KMS-11 (cell line): ENCODE results near the gene DDC.

Experiments used
- H2AFZ ChIP-seq: fragments of 200-600 bp; sonication (generic); 2 replicates; pipeline ENCODE4 v1.6.1; 2016; ENCODE audit warnings: antibody characterized with exemption, mixed run types, low read depth
- H3K27ac ChIP-seq: fragments of 200-600 bp; sonication (generic); 2 replicates; pipeline ENCODE4 v1.6.1; 2016; ENCODE audit warnings: mild to moderate bottlenecking, mixed run types
- H3K27me3 ChIP-seq: fragments of 200-600 bp; sonication (generic); 2 replicates; pipeline ENCODE4 v1.6.1; 2017; ENCODE audit warnings: mild to moderate bottlenecking, low read depth, mixed run types, moderate library complexity; ENCODE audit not compliant: insufficient read depth
- H3K36me3 ChIP-seq: fragments of 200-600 bp; sonication (generic); 2 replicates; pipeline ENCODE4 v1.6.1; 2017; ENCODE audit warnings: mild to moderate bottlenecking, mixed run types; ENCODE audit not compliant: insufficient read depth
- H3K4me1 ChIP-seq: fragments of 200-600 bp; sonication (generic); 2 replicates; pipeline ENCODE4 v1.6.1; 2016; ENCODE audit warnings: mild to moderate bottlenecking, low read depth, mixed run types; ENCODE audit not compliant: poor library complexity, severe bottlenecking
- H3K4me2 ChIP-seq: fragments of 200-600 bp; sonication (generic); 2 replicates; pipeline ENCODE4 v1.7.0; 2016; ENCODE audit warnings: mild to moderate bottlenecking, mixed run types
- H3K4me3 ChIP-seq: fragments of 200-600 bp; sonication (generic); IDR thresholded peaks from 2 replicates; pipeline ENCODE4 v1.6.1; 2017; ENCODE audit warnings: low read depth, low read length, mixed read lengths; ENCODE audit not compliant: insufficient read depth
- H3K79me2 ChIP-seq: fragments of 200-600 bp; sonication (generic); 2 replicates; pipeline ENCODE4 v1.6.1; 2016; ENCODE audit warnings: low read depth, mixed run types; ENCODE audit not compliant: insufficient read depth
- H3K9ac ChIP-seq: fragments of 200-600 bp; sonication (generic); 2 replicates; pipeline ENCODE4 v1.6.1; 2016; ENCODE audit warnings: mild to moderate bottlenecking, mixed run types
- H4K20me1 ChIP-seq: fragments of 200-600 bp; sonication (generic); 2 replicates; pipeline ENCODE4 v1.6.1; 2016; ENCODE audit warnings: mild to moderate bottlenecking, mixed run types; ENCODE audit not compliant: insufficient read depth
- TF ChIP-seq, protein P1 (sequence below): fragments of 200-600 bp; sonication (generic); conservative IDR thresholded peaks from 2 replicates; pipeline ENCODE4 v1.6.1; 2017; ENCODE audit warnings: low read depth, mild to moderate bottlenecking, antibody characterized with exemption, low read length, moderate library complexity, mixed read lengths

Gene DDC

DNA sequence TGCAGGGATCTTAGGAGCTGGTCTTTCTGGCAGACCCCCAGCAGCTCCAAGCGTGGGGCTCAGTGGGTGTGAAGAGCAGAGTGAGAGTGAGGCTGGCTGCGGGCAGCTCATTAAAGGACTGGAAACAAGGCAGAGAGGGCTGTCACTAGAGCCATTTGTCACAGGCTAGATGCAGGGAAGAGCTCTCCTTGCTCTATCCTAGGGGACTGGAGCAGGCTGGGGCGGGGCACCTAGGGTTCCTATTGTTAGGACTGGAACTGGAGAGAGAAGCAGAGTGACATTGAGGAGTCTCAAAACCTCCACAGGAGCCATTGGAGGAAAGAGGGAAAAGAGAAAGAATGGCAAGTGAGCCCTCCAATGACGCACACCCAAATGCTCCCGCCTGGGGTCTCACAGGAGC is 772 bp upstream of the DDC start:
- Histone ChIP-seq H3K4me3 (no peak overlapping the region), H3K4me2 (no peak overlapping the region), H3K36me3 (no peaks in the 10 kb centered on the region), H3K9ac (no peak overlapping the region), H4K20me1 (no peaks in the 10 kb centered on the region), H3K79me2 (no peaks in the 10 kb centered on the region), H3K27me3 (no peaks in the 10 kb centered on the region), H2AFZ (no peak overlapping the region), H3K4me1 (no peaks in the 10 kb centered on the region), H3K27ac (no peak overlapping the region)
- TF ChIP-seq, protein P1, sequence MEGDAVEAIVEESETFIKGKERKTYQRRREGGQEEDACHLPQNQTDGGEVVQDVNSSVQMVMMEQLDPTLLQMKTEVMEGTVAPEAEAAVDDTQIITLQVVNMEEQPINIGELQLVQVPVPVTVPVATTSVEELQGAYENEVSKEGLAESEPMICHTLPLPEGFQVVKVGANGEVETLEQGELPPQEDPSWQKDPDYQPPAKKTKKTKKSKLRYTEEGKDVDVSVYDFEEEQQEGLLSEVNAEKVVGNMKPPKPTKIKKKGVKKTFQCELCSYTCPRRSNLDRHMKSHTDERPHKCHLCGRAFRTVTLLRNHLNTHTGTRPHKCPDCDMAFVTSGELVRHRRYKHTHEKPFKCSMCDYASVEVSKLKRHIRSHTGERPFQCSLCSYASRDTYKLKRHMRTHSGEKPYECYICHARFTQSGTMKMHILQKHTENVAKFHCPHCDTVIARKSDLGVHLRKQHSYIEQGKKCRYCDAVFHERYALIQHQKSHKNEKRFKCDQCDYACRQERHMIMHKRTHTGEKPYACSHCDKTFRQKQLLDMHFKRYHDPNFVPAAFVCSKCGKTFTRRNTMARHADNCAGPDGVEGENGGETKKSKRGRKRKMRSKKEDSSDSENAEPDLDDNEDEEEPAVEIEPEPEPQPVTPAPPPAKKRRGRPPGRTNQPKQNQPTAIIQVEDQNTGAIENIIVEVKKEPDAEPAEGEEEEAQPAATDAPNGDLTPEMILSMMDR, result no peak

DNA sequence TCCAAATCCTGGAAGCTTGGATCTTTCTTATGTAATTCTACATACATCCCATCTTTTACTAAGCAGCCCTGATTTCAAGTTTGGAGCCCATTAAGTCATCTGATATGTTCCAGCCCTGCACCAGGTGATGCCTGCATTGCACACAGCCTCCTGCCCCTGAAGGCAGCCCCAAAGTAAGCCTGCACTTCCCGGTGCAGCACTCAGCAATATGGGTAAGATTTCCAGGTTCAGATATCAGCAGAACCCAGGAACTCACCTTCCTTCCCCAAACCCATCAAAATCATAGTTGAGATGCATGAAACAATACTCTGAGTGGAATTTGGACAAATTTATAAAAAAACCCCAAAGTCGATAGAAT is 333 bp upstream of the DDC start:
- Histone ChIP-seq H3K4me2 (no peak overlapping the region), H3K27ac (no peak overlapping the region), H3K79me2 (no peaks in the 10 kb centered on the region), H3K9ac (no peak overlapping the region), H3K4me3 (no peak overlapping the region), H2AFZ (no peak overlapping the region), H3K27me3 (no peaks in the 10 kb centered on the region), H3K36me3 (no peaks in the 10 kb centered on the region), H4K20me1 (no peaks in the 10 kb centered on the region), H3K4me1 (no peaks in the 10 kb centered on the region)
- TF ChIP-seq, protein P1, result no peak

DNA sequence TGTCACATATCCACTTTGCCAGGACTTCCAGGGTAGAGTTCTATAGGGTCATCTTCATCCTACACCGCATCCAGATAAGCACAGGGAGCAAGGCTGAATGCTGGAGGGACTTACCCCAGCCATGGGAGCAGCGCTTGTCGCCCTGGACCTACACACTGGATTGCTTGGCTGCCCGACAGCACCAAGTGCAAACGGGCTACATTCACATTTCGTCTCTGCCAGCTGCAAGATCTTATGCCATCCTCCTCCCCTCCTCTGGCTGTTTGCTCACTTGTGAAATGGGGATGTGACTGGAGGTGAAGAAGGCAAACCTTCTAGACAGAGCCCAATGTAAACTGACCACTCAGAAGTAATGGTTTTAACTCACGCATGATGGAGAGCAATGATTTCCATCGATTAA is 1.0 kb downstream of the DDC start:
- Histone ChIP-seq H3K4me1 (no peaks in the 10 kb centered on the region), H3K9ac (no peak overlapping the region), H3K4me2 (no peak overlapping the region)

DNA sequence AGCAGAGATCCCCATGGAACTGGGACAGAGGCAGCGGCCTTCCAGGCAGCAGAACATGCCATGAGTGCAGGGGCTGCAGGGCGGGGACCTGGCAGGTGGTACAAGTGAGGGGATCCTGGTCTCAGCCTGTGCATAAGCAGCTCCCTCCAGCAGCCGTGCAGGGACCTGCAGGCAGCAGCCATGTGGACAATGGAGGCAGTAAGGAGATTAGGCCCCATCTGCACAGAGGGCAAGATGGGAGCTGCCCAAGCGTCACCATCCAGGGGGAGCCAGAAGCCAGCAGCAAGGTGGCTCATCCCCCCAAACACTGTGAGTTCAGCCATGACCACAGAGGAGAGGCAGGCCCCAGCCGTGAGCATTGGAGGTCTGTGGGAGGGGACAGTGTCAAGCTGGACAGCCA is 3.1 kb downstream of the DDC start:
- Histone ChIP-seq H3K27me3 (no peaks in the 10 kb centered on the region), H3K79me2 (no peaks in the 10 kb centered on the region), H2AFZ (no peak overlapping the region), H3K4me2 (no peak overlapping the region), H3K9ac (no peak overlapping the region), H3K27ac (no peak overlapping the region), H4K20me1 (no peaks in the 10 kb centered on the region), H3K36me3 (no peaks in the 10 kb centered on the region), H3K4me1 (no peaks in the 10 kb centered on the region), H3K4me3 (no peak overlapping the region)
- TF ChIP-seq, protein P1, result no peak

More for the DNA sequence above, 1.0 kb downstream of the DDC start:
- no peak overlapping the region for H3K4me3 ChIP-seq
- no peaks in the 10 kb centered on the region for H3K79me2 ChIP-seq
- no peaks in the 10 kb centered on the region for H4K20me1 ChIP-seq
- TF ChIP-seq, protein P1, result no peak
- no peaks in the 10 kb centered on the region for H3K36me3 ChIP-seq
- H3K27ac ChIP-seq, result no peak overlapping the region
- H3K27me3 ChIP-seq, result no peaks in the 10 kb centered on the region
- H2AFZ ChIP-seq, result no peak overlapping the region

DNA sequence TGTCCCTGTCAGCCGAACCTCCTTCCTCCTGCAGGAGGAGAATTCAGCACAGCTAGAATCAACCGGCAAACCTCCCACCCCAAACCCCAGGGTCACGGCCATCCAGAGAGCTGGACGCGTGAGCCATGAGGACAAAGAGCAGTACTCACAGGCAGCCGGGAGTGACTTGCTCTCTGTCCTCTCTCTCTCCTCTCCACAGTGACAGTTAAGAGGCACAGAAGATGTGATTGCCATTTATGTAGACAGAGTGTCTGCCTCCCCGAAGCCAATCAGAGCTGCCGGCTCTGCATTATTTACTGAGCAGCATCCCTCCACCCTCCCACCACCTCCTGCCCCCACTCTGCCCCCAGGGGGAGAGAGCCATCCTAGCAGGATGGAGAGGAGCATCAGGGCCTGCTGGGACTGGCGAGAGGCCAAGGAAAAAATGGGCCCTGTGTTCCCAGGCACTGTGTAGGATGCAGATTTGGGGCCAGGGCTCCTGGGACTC is 4.3 kb downstream of the DDC start:
- TF ChIP-seq, protein P1, result no peak
- H3K9ac ChIP-seq, result no peak overlapping the region
- H3K27ac ChIP-seq, result no peak overlapping the region
- H3K36me3 ChIP-seq, result no peaks in the 10 kb centered on the region
- H3K27me3 ChIP-seq, result no peaks in the 10 kb centered on the region
- no peak overlapping the region for H2AFZ ChIP-seq
- H3K79me2 ChIP-seq, result no peaks in the 10 kb centered on the region
- no peak overlapping the region for H3K4me2 ChIP-seq
- no peaks in the 10 kb centered on the region for H3K4me1 ChIP-seq
- no peaks in the 10 kb centered on the region for H4K20me1 ChIP-seq
- no peak overlapping the region for H3K4me3 ChIP-seq
